ENCODE measurements around the gene C2CD2L.
A peak's percentile ranks its signal among the peaks of the same experiment; 100 is the strongest.
"Not testable (repeated sequence)": the region's sequence is repeated elsewhere in the genome, so short reads cannot be mapped to it uniquely, and the experiment has no call there.

C2CD2L gene

DNA sequence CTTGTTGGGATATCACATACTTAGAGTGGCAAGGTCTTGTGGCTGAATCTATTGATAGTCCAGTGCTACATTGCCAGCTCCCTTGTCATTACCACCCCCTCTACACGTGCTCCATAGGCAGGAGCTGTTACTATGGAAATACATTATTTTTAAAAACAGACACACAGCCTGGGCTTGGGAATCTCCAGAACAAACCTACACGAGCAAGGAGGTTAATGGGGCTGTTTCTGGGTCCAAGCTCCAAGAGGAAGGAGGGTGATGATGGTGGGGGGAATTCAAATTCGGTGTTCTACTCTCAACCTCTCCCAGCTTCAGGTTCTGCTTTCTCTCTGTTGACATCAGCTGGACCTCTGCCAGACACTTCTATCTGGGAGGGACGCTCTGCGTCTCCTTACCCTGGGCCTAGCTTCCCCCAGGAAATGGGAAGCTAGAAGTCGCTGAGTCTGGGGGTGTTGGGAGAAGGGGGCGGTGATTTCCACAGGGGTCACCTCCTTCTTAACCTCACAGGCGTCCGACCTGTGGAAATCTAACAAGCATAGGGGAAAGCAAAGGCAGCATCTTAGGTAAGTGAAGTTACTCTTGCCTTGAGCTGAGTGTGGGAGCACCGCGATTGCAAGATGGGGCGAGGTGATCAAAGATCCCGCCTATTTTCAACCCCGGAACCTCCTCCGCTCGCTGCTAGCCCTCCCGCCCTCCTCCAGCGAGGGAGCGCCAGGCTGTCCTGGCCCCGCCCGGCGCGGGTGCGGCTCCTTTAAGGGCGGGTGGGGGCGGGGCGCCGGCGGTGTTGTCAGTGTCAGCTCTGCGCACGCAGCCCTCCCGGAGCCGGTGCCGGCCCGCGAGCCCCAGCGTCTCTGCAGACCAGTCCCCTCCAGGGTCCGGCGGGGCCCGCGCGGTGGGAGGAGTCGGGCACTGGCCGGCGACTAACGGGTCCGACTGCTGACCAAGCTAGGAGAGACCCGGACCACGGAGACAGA is at the start of gene C2CD2L:
C2CD2L (plus strand) TSS at position 781 of the 974 bp plus-strand sequence. CDS start 398 bp downstream, outside the sequence.
- DNase-seq, result peak; percentile 91 to 92

DNA sequence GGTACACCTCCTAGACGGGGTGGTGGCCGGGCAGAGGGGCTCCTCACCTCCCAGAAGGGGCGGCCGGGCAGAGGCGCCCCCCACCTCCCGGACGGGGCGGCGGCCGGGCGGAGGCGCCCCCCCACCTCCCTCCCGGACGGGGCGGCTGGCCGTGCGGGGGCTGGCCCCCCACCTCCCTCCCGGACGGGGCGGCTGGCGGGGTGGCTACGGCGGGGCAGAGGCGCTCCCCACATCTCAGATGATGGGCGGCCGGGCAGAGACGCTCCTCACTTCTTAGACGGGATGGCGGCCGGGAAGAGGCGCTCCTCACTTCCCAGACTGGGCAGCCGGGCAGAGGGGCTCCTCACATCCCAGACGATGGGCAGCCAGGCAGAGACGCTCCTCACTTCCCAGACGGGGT is 48.0 kb upstream of the C2CD2L start:
- not testable (repeated sequence) for DNase-seq

DNA sequence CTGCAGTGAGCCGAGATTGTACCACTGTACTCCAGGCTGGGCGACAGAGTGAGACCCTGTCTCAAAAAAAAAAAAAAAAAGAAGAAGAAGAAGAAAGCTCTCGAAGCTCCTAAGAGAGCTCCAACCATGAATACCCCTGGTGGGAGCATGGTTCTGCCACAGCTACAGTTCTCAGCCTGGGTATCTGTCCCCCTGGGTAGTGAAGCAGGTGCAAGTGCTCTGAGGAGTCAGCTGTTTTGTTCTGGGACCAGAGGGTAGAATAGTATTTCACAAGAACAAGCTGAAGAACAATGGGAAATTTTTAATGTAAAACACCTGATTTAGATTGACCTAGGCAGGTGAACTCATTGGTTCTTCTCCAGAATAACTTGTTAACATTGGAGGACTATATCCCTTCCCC is 45.9 kb upstream of the C2CD2L start:
- no peak for DNase-seq

DNA sequence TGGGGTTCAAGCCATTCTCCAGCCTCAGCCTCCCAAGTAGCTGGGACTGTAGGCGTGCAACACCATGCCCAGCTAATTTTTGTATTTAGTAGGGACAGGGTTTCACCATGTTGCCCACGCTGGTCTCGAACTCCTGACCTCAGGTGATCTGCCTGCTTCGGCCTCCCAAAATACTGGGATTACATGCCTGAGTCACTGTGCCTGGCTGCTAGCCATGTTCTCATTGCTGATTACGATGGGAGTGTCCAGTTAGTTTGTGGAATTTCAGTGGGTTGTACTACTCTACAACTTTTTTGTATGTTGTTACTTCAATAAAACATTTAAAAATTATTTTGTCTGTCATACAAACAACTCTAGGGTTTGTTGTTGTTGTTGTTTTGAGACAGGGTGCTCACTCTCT is 44.4 kb upstream of the C2CD2L start:
- DNase-seq, result no peak

DNA sequence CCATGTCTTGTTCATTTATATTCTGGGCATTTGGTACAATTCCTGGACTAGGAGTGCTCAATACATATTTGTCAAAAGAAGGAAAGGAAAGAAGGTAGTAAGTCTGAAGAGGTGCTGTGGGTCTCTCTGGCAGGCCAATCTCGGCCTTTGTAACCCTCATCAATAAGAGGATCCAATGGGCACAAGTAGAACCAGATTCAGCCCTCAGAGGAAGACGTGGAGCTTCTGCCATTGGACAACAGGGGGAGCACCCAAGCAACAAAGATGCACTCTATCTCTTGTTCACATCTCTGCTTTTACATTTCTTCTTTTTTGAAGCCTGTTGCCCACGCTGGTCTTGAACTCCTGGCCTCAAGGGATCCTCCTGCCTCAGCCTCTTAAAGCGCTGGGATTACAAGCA is 41.8 kb upstream of the C2CD2L start:
- peak; percentile 54 to 69 for DNase-seq

DNA sequence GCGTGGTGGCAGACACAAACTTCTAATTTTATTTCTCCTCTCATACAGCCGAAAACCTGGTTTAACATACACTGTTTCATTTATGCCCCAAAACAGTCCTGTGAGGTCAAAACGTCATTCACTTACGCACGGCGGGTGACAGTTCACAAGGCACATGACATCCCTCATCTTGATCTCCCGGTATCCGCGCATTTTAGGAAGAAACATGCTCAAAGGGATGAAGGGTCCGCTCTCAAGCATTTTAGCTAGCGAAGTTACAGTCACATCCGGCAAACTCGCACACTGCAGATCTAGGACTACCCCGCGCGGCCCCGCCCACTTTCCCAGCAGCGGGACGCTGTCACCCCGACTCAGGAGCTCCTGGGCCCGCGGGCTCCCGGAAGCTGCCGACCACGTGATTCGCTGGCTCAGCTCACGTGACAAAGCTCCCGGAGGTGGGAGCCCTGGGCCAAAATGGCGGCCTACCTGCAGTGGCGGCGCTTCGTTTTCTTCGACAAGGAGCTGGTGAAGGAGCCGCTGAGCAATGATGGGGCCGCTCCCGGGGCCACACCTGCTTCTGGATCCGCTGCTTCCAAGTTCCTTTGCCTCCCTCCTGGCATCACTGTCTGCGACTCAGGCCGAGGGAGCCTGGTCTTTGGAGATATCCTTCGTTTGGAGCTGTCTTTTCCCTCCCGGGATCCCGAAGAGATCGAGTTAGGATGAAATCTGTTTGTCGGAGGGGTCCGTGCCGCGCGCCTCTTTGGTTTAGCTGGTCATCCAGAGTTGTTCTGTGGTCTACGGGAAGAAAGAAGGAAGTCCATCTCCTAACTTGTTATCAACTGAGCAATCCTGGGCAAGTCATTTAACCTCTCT is 39.5 kb upstream of the C2CD2L start, which contains the start of gene VPS11:
VPS11 (plus strand) TSS at position 448 of the 852 bp plus-strand sequence; CDS start at position 454, 6 bp downstream.
- peak; percentile 97 for DNase-seq

DNA sequence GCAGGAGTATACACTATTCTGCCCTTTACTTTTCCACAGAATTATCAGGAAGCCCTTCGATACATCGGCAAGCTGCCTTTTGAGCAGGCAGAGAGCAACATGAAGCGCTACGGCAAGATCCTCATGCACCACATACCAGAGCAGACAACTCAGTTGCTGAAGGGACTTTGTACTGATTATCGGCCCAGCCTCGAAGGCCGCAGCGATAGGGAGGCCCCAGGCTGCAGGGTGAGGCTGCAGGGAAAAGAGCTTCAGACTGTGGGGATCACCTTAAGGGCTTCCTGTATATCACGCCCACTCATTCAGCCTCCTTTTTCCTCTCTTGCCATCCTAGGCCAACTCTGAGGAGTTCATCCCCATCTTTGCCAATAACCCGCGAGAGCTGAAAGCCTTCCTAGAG is 29.3 kb upstream of the C2CD2L start:
- no peak for DNase-seq

DNA sequence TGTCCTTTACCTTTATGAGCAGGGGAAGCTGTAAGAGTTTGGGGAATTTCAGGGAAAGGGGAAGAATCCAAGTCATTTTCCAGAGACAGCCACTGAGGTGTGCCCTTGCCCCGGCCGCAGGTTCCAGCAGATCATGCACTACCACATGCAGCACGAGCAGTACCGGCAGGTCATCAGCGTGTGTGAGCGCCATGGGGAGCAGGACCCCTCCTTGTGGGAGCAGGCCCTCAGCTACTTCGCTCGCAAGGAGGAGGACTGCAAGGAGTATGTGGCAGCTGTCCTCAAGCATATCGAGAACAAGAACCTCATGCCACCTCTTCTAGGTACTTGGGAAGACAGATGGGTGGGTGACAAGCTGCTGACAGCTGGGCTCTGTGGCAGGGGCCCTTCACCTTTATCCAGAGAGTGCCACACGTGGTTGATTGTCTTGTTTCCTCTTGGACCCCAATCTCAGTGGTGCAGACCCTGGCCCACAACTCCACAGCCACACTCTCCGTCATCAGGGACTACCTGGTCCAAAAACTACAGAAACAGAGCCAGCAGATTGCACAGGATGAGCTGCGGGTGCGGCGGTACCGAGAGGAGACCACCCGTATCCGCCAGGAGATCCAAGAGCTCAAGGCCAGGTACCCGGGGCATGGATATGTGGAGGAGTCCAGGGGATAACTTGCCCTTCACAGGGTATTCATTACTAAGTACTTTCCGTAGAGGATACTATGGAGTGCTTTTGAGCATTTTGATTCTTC is 28.3 kb upstream of the C2CD2L start:
- DNase-seq, result no peak

DNA sequence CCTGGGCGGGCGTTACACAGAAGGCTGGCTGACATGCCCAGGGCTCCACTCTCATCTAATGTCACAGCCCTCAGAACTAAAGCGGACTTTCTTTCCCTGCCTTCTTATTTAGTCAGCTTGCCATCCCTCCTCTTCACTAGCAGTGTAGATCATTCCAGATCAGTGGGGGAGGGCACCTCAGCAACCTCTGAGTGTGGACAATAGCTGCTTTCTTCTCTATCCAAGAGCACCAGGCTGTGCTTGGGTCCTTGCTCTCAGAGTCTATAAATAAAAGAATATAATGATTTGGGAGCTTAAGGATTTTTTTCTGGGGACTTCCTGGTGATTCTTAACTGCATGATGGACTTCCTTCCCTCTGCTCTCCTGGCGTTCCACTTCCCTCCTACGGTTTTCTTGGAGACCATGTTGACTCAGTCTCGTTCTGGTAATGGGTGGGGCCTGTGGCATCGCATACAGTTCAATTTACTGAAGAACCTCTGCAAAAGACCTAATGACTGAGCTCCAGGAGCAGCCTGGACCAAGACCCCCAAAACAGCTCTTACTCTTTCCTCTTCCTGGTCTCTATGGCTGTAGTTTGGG is 25.4 kb upstream of the C2CD2L start:
- no peak for DNase-seq

DNA sequence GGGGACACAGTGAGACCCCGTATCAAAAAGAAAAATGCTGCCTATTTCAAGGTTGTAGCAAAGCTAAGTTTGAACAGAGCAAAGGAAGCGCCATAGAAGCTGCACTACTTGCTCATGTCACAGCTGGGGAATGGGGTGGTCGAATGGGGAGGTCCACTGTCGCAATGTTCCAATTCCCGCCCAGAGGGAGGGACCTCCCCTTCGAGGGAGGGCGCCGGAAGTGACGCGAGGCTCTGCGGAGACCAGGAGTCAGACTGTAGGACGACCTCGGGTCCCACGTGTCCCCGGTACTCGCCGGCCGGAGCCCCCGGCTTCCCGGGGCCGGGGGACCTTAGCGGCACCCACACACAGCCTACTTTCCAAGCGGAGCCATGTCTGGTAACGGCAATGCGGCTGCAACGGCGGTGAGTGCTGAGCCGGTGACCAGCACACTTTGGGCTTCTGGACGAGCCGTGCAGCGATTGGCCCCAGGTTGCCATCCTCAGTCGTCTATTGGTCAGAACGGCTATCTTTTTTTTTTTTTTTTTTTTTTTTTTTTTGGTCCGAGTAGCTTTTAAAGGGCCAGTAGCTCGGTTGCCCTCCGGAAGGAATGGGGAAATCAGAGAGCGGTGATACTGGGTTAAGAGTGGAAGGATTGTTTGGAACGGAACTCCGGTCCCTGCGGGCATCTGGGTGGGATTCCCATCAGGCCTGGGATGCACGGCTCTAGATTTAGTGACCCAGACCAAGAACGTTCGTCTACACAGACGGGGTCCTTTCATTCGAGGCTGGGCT is 22.3 kb upstream of the C2CD2L start, which contains the start of gene HMBS:
HMBS (plus strand) TSS at position 219 of the 774 bp plus-strand sequence; CDS start at position 372, 153 bp downstream.
- DNase-seq, result peak; percentile 91 to 94

DNA sequence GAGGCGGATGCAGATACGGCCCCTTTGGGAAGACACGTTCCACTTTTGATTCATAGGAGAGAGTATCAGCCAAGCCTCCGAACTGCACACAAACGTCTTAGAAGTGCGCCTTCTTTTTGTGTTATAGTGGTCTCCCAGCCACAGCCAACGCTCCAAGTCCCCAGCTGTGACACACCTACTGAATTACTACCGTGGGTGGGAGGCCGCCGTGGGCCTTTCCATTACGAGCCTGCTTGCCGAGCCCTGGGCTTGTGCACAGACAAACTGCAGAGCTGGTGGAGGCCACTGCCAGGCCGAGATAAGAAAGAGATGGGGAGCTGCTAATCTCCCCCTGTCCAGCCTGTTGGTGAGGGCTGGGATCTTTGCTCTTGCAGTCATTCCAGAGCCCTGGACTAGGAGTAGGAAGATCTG is 21.7 kb upstream of the C2CD2L start:
- peak in 1 of 2 donors; percentile 22 for DNase-seq

DNA sequence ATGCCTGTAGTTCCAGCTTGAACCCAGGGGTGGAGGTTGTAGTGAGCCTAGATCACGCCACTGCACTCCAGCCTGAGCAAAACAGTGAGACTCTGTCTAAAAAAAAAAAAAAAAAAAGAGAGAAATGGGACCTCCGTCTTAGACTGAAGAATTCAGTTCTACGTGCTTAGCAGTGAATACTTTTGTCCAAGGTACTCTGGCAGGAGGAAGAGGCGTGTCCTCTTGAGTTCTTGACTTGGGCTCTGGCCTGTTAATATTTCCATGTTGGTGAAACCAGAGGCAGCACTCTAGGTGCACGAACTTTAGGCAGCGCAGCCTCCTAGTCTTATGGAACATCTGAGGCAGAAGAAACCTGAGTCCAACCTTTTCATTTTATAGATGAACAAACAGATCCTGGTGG is 20.0 kb upstream of the C2CD2L start:
- DNase-seq, result no peak

DNA sequence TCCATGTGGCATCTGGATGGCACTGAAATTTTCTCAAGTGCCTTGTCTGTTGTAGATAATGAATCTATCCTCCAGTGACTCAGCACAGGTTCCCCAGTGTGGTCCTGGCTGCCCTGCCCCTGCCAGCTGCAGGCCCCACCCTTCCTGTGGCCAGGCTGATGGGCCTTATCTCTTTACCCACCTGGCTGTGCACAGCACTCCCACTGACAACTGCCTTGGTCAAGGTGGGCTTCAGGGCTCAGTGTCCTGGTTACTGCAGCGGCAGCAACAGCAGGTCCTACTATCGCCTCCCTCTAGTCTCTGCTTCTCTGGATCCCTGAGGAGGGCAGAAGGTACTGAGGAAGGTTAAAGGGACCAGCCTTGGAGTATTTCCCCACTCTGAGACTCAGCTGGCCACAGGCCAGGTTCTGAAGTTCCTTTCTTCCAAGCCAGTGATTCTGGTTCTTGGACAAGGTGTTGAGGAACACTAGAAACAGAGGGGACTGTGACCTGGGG is 19.4 kb upstream of the C2CD2L start:
- DNase-seq, result no peak

DNA sequence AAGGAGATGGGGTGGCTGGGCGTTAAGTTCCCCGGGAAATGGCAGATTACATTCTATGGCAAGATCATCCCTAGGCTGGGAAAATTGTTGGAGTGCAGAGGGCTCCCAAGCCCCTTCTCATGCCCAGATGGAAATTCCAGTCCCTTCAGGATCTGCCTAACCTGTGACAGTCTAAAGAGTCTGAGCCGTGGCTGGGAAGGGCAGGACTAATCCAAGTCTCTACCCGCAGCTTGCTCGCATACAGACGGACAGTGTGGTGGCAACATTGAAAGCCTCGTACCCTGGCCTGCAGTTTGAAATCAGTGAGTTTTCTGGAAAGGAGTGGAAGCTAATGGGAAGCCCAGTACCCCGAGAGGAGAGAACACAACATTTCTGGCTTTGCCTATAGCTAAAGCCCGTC is 18.7 kb upstream of the C2CD2L start:
- DNase-seq, result no peak

DNA sequence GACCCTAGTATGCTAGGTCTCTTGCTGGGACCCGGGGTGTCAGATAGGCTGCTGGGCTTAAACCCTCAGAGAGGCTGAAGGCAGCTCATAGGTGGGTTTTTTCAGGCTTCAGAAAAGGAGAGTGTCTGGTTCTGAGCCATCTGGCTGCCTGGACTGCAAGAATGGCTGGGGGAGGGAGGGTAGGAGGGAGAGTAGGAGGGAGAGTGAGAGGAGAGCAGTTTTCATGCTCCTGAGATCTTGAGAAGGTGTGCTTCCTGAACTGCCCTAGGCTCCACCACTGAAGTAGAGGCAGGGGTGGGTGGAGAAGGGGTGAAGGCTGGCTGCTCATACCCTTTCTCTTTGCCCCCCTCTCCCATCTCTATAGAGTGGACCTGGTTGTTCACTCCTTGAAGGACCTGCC is 17.8 kb upstream of the C2CD2L start:
- no peak for DNase-seq

DNA sequence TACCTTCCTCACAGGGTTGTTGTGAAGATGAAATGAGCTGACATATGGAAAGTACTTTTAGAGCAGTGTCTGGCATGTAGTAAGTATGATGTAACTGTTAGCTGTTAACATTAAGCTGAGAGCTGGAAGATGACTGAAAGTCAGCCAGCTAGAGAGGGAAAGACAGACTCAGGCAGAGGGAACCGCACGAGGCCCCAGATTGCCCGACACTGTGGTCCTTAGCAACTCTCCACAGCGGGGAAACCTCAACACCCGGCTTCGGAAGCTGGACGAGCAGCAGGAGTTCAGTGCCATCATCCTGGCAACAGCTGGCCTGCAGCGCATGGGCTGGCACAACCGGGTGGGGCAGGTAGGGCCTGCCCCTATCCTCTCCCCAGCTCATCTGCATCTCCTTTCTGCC is 16.0 kb upstream of the C2CD2L start:
- no peak for DNase-seq

DNA sequence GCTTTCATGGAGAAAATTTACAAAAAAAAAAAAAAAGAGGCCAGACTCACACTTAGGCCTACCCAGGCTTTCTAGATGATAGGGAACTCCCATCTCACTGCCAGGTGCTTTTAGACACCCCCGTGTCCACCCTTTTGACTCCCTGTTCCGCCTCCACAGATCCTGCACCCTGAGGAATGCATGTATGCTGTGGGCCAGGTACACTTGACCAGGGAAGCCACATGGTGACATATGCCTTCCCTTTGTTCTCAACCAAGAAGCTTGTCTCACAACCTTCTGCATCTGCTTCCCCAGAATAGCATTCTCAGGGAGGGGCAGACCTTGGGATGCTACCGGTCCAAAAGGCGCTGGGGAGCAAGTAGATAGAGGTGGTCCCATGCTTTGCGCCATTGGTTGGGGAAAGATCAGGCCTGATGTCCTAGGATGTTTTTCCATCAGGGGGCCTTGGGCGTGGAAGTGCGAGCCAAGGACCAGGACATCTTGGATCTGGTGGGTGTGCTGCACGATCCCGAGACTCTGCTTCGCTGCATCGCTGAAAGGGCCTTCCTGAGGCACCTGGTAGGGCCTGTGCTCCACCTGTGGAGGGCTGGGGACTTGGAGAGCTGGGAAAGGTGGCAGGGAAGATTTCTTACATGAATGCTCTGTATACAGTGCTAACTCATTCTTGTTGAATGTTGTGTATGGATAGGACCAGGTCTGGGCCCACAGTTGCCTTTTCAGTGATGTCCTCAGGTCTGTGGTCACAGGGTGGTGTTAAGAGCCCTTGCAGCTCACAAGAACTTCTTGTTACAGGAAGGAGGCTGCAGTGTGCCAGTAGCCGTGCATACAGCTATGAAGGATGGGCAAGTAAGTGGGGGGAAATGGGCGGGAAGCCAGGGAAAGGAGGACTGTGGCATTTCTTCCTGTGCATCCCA is 14.9 kb upstream of the C2CD2L start:
- no peak for DNase-seq

DNA sequence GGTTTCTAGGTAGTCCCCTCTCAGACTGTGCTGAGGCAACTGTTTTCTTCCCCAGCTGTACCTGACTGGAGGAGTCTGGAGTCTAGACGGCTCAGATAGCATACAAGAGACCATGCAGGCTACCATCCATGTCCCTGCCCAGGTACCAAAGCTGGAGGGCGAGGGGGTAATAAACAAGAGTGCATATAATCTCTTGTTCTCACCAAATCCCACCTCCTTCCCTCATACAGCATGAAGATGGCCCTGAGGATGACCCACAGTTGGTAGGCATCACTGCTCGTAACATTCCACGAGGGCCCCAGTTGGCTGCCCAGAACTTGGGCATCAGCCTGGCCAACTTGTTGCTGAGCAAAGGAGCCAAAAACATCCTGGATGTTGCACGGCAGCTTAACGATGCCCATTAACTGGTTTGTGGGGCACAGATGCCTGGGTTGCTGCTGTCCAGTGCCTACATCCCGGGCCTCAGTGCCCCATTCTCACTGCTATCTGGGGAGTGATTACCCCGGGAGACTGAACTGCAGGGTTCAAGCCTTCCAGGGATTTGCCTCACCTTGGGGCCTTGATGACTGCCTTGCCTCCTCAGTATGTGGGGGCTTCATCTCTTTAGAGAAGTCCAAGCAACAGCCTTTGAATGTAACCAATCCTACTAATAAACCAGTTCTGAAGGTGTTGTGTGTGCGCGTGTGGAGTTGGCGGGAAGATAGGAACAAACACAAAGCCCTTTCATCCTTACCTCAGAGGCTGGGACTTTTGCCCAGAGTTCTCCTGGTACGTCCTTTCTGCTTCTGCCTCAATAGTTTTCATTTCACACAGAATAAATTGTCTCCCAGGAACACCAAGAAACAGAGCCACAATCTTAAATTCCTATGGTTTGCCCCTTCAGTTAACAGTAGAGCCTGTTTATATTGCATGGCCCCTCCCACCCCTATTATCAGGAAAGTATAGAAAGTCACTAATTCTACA is 14.0 kb upstream of the C2CD2L start:
- no peak for DNase-seq
